Cardiac septum (tissue), 1 donor: Measurements from ENCODE around the gene PCSK6. TPM values are rescaled to one million over a fixed set of nuclear protein-coding genes. Genes with fewer than 3 reads are reported as not detected.

Source experiments
- DNase-seq: peaks from one replicate; pipeline ENCODE4 v3.0.0-alpha.2; 2020; ENCODE audit warnings: low spot score
- intact Hi-C: fragments of 100-400 bp; cut with DNase I; formaldehyde crosslinking; loops from one replicate; pipeline ENCODE4 v1.14.0; 2022
- long read RNA-seq: library from polyadenylated mRNA; unstranded; transcript quantifications from one replicate; pipeline ENCODE4 v2.0.0, GENCODE V29; 2021
- total RNA-seq: library from RNA; stranded (reverse); fragmentation: NEBNext Ultra II Directional; extraction: Animal tissue kit (Norgen Biotek cat#: 25700); gene quantifications from one replicate; pipeline ENCODE4 v1.2.1, GENCODE V29; 2021
- donor health status: DM: no; HTN: no; CAD: no.

Gene PCSK6
- total RNA-seq: 10.6 TPM
- long read RNA-seq, full-length matches to known transcripts: 2 of 13 reads
- long read RNA-seq, partial matches to known transcripts: 4 of 13 reads
- long read RNA-seq, other reads (novel, unspliced or antisense): 7 of 13 reads

- intact Hi-C loops: loop anchor here (5.0 kb wide), 1 partner anchor 188 kb away; no protein-coding TSS in a partner anchor
- no peak for DNase-seq
Observed at GRCh38 chr15:101489599-101490407, at the start of gene PCSK6. Gene PCSK6, minus strand, starts transcription at chr15:101489707. Its CDS starts 37 bp downstream, at chr15:101489670.

GRCh38 chr15:101538996-101539395 lies 49.5 kb upstream of the PCSK6 start:
- intact Hi-C loops: no loop called here
- no peak for DNase-seq

GRCh38 chr15:101538177-101538576 lies 48.7 kb upstream of the PCSK6 start:
- intact Hi-C loops: no loop called here
- peak; percentile 26 for DNase-seq

- intact Hi-C loops: no loop called here
Observed at GRCh38 chr15:101537483-101538080, 48.1 kb upstream of the PCSK6 start.

GRCh38 chr15:101536875-101537405 lies 47.4 kb upstream of the PCSK6 start:
- DNase-seq: peak; percentile 67
- intact Hi-C loops: no loop called here

More at GRCh38 chr15:101537483-101538080, 48.1 kb upstream of the PCSK6 start:
- no peak for DNase-seq

- intact Hi-C loops: no loop called here
- peak; percentile 12 for DNase-seq
Observed at GRCh38 chr15:101536166-101536874, 46.8 kb upstream of the PCSK6 start.

GRCh38 chr15:101535170-101535902 lies 45.8 kb upstream of the PCSK6 start:
- DNase-seq: no peak
- intact Hi-C loops: no loop called here

- intact Hi-C loops: no loop called here
- no peak for DNase-seq
Observed at GRCh38 chr15:101534376-101534970, 45.0 kb upstream of the PCSK6 start.

- intact Hi-C loops: no loop called here
- DNase-seq: no peak
Observed at GRCh38 chr15:101533371-101534140, 44.0 kb upstream of the PCSK6 start.

- no peak for DNase-seq
- intact Hi-C loops: no loop called here
Observed at GRCh38 chr15:101532865-101533264, 43.4 kb upstream of the PCSK6 start.

- intact Hi-C loops: no loop called here
- DNase-seq: no peak
Observed at GRCh38 chr15:101531170-101531569, 41.7 kb upstream of the PCSK6 start.

GRCh38 chr15:101530224-101530958 lies 40.9 kb upstream of the PCSK6 start:
- intact Hi-C loops: no loop called here
- no peak for DNase-seq

- DNase-seq: no peak
- intact Hi-C loops: no loop called here
Observed at GRCh38 chr15:101528917-101529299, 39.4 kb upstream of the PCSK6 start.

GRCh38 chr15:101528108-101528916 lies 38.8 kb upstream of the PCSK6 start:
- no peak for DNase-seq
- intact Hi-C loops: no loop called here

- intact Hi-C loops: no loop called here
- DNase-seq: no peak
Observed at GRCh38 chr15:101526890-101527289, 37.4 kb upstream of the PCSK6 start.

GRCh38 chr15:101526442-101526841 lies 36.9 kb upstream of the PCSK6 start:
- no peak for DNase-seq
- intact Hi-C loops: no loop called here

- no peak for DNase-seq
- intact Hi-C loops: no loop called here
Observed at GRCh38 chr15:101526021-101526420, 36.5 kb upstream of the PCSK6 start.
